CD14-positive monocyte (primary cell): Measurements from ENCODE around the gene RGS5. TPM values are rescaled to one million over a fixed set of nuclear protein-coding genes. Genes with fewer than 3 reads are reported as not detected.

Experiments
- DNase-seq, 3 donors: peaks; one replicate each; pipeline ENCODE4 v3.0.0-alpha.2; 2011 to 2022
- H2AFZ ChIP-seq: 2 replicates; pipeline ENCODE4 v1.6.0; 2012; ENCODE audit warnings: mild to moderate bottlenecking, low read depth, low read length, inconsistent platforms; ENCODE audit not compliant: insufficient read depth, poor library complexity, severe bottlenecking
- H3K27ac ChIP-seq, 2 donors: 1 replicate in 1 of 2; 2 replicates in 1 of 2; pipeline ENCODE4 v1.5.1; 2012 to 2013; ENCODE audit warnings: low read length in 2 of 2, control low read depth in 1 of 2, inconsistent platforms in 1 of 2, low read depth in 1 of 2, mild to moderate bottlenecking in 1 of 2
- H3K27me3 ChIP-seq, 2 donors: one replicate each; pipeline versions ENCODE4 v1.6.0 to v1.6.1; 2011 to 2013; ENCODE audit warnings: low read length in 2 of 2; ENCODE audit not compliant: control insufficient read depth in 2 of 2, insufficient read depth in 2 of 2
- H3K36me3 ChIP-seq, 2 donors: replicated peaks in 1 of 2; 1 replicate in 1 of 2; 2 replicates in 1 of 2; pipeline versions ENCODE4 v1.5.1 to v1.6.1; 2012 to 2013; ENCODE audit warnings: low read length in 2 of 2, control low read depth in 1 of 2, inconsistent platforms in 1 of 2, mild to moderate bottlenecking in 1 of 2; ENCODE audit not compliant: insufficient read depth in 2 of 2, control insufficient read depth in 1 of 2
- H3K4me1 ChIP-seq, 2 donors: 1 replicate in 1 of 2; 2 replicates in 1 of 2; pipeline versions ENCODE4 v1.5.1 to v1.6.1; 2012 to 2013; ENCODE audit warnings: low read length in 2 of 2, control low read depth in 1 of 2, inconsistent platforms in 1 of 2, mild to moderate bottlenecking in 1 of 2, moderate library complexity in 1 of 2; ENCODE audit not compliant: insufficient read depth in 2 of 2, control insufficient read depth in 1 of 2
- H3K4me2 ChIP-seq: replicated peaks from 2 replicates; pipeline ENCODE3; 2012; ENCODE audit warnings: low read length, moderate library complexity, mild to moderate bottlenecking; ENCODE audit not compliant: poor library complexity, severe bottlenecking; ENCODE audit errors: extremely low read depth
- H3K4me3 ChIP-seq, 3 experiments: fragments of 200-600 bp in 1 of 3; sonication (generic) in 1 of 3; replicated peaks in 1 of 3; 1 replicate in 2 of 3; 2 replicates in 1 of 3; pipeline ENCODE4 v1.5.1; 2011 to 2013; ENCODE audit warnings: low read length in 3 of 3, mild to moderate bottlenecking in 3 of 3, control low read depth in 2 of 3, low read depth in 2 of 3, inconsistent platforms in 1 of 3, moderate library complexity in 1 of 3
- H3K79me2 ChIP-seq: 2 replicates; pipeline ENCODE4 v1.6.0; 2012; ENCODE audit warnings: mild to moderate bottlenecking, control low read depth, inconsistent platforms, low read length, moderate library complexity; ENCODE audit not compliant: insufficient read depth
- H3K9ac ChIP-seq: 2 replicates; pipeline ENCODE4 v1.6.0; 2017; ENCODE audit warnings: low read length, mild to moderate bottlenecking; ENCODE audit not compliant: insufficient read depth, poor library complexity, severe bottlenecking
- H3K9me3 ChIP-seq, 2 donors: replicated peaks in 1 of 2; 1 replicate in 1 of 2; 2 replicates in 1 of 2; pipeline versions ENCODE4 v1.5.1 to v1.6.1; 2012 to 2013; ENCODE audit warnings: low read length in 2 of 2, control low read depth in 1 of 2; ENCODE audit not compliant: control insufficient read depth in 1 of 2, insufficient read depth in 1 of 2
- H4K20me1 ChIP-seq: 2 replicates; pipeline ENCODE4 v1.6.0; 2012; ENCODE audit warnings: mild to moderate bottlenecking, low read length, control low read depth, moderate library complexity; ENCODE audit not compliant: insufficient read depth
- H3K27ac Mint-ChIP-seq, 7 donors: one replicate each; pipeline ENCODE4 v1.8.0; 2020; ENCODE audit warnings: mild to moderate bottlenecking in 7 of 7, mixed read lengths in 7 of 7, moderate library complexity in 6 of 7, inconsistent platforms in 2 of 7
- H3K27me3 Mint-ChIP-seq, 3 donors: one replicate each; pipeline ENCODE4 v1.8.0; 2021 to 2022; ENCODE audit warnings: low read depth in 3 of 3, mild to moderate bottlenecking in 3 of 3, mixed read lengths in 3 of 3, moderate library complexity in 3 of 3, inconsistent platforms in 1 of 3
- H3K36me3 Mint-ChIP-seq, 2 donors: one replicate each; pipeline ENCODE4 v1.8.0; 2020; ENCODE audit warnings: mixed read lengths in 2 of 2, inconsistent platforms in 1 of 2, mild to moderate bottlenecking in 1 of 2
- H3K4me1 Mint-ChIP-seq: one replicate; pipeline ENCODE4 v1.8.0; 2020; ENCODE audit warnings: mild to moderate bottlenecking, mixed read lengths
- H3K4me3 Mint-ChIP-seq, 2 donors: one replicate each; pipeline ENCODE4 v1.8.0; 2020; ENCODE audit warnings: mild to moderate bottlenecking in 2 of 2, mixed read lengths in 2 of 2, moderate library complexity in 1 of 2
- H3K9me3 Mint-ChIP-seq, 7 donors: one replicate each; pipeline ENCODE4 v1.8.0; 2020 to 2022; ENCODE audit warnings: mixed read lengths in 7 of 7, mild to moderate bottlenecking in 6 of 7, moderate library complexity in 6 of 7, inconsistent platforms in 2 of 7
- WGBS: methylation state at CpG from one replicate; pipeline ENCODE4 v1.1.5; 2013; ENCODE audit warnings: missing lambda C conversion rate; ENCODE audit not compliant: insufficient coverage; 5-methylcytosine and 5-hydroxymethylcytosine counted together
- intact Hi-C, 2 donors: fragments of 100-400 bp; cut with micrococcal nuclease; formaldehyde crosslinking; loops; one replicate each; pipeline versions ENCODE4 v1.15.0 to v1.15.1; 2023
- polyA plus RNA-seq, 3 donors: library from polyadenylated mRNA; depleted of rRNA in 1 of 3; unstranded in 2 of 3; stranded (reverse) in 1 of 3; fragments of 300-500 nt in 2 of 3; fragments of >200 nt in 1 of 3; fragmentation: Illumina TruSeq in 2 of 3; gene quantifications; 1 replicate in 2 of 3; 2 replicates in 1 of 3; pipeline ENCODE4 v1.2.3, GENCODE V29; 2012 to 2021
- TF ChIP-seq, protein P1 (sequence below): fragments of 200-600 bp; IDR thresholded peaks from one replicate; pipeline ENCODE4 v1.8.0; 2022; ENCODE audit warnings: antibody characterized with exemption, mild to moderate bottlenecking

The RGS5 gene
- polyA plus RNA-seq, 3 donors: 0.93 TPM; not detected in 2

DNA sequence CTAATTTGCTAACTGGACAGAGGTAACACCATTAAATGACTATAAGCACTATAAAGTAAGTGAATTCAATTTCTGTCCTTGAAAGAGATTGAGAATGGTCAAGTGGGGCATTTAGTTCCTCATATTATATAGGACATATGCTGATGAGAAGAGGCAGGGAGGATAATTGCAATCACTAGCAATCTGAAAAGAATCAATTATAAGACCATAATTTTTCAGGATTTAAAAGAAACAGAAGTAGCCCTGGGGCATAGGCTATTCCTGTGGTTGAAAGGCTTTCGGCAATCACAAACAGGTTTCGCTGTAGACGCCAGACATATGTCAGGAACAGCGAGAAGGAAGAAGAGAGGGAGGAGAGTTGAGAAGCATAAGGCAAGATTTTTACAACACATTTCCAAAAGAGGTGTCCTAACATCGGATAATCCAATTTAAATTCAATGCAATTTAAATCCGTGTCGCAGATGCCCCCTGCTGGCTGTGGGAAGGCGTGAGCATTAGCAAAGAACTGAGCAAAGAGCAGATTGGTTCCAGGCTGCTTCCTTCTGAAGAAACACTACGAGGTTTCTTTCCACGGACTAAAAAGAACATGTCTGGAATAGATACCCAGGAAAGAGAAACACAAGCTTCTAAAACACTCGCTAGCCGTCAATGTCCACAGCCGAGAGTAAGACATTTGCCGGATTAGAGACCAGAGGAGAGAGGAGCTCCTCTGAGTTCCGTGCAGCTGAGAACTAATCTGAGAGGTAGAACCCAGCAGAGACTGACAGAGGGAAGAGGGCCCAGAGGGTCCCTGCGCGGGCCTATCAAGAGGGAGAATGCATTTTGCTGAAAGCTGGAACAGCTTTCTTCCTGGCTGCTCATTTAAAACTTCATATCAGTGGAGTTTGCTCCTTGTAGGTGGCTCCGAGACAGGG lies 27.9 kb downstream of the RGS5 start:
- no peak overlapping the region for H3K9ac ChIP-seq
- no peak overlapping the region for H3K4me3 ChIP-seq
- 79% methylated on average over 4 of the region's 18 CpGs for WGBS
- Mint-ChIP-seq H3K27ac (no peak overlapping the region), H3K36me3 (no peaks in the 10 kb centered on the region), H3K4me3 (peak overlapping the region in 1 of 2 donors; percentile 1), H3K9me3 (no peaks in the 10 kb centered on the region), H3K4me1 (peaks cover 2% of the 10 kb centered on the region), H3K27me3 (peaks cover 0 to 2% (median 2%) of the 10 kb centered on the region in 3 donors)
- no peaks in the 10 kb centered on the region for H3K9me3 ChIP-seq
- H3K79me2 ChIP-seq: no peaks in the 10 kb centered on the region
- intact Hi-C loops: loop anchor here (1.0 to 2.0 kb wide), 2 partner anchors 296 kb away; no protein-coding TSS in a partner anchor
- H3K4me1 ChIP-seq: no peaks in the 10 kb centered on the region
- H3K4me2 ChIP-seq: no peak overlapping the region
- no peak overlapping the region for H3K27ac ChIP-seq
- DNase-seq: peak; percentile 17 to 23 (median 20)
- no peak overlapping the region for H2AFZ ChIP-seq
- no peaks in the 10 kb centered on the region for H3K27me3 ChIP-seq
- no peaks in the 10 kb centered on the region for H4K20me1 ChIP-seq
- no peaks in the 10 kb centered on the region for H3K36me3 ChIP-seq
- TF ChIP-seq, protein P1, sequence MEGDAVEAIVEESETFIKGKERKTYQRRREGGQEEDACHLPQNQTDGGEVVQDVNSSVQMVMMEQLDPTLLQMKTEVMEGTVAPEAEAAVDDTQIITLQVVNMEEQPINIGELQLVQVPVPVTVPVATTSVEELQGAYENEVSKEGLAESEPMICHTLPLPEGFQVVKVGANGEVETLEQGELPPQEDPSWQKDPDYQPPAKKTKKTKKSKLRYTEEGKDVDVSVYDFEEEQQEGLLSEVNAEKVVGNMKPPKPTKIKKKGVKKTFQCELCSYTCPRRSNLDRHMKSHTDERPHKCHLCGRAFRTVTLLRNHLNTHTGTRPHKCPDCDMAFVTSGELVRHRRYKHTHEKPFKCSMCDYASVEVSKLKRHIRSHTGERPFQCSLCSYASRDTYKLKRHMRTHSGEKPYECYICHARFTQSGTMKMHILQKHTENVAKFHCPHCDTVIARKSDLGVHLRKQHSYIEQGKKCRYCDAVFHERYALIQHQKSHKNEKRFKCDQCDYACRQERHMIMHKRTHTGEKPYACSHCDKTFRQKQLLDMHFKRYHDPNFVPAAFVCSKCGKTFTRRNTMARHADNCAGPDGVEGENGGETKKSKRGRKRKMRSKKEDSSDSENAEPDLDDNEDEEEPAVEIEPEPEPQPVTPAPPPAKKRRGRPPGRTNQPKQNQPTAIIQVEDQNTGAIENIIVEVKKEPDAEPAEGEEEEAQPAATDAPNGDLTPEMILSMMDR: peak; percentile 80

DNA sequence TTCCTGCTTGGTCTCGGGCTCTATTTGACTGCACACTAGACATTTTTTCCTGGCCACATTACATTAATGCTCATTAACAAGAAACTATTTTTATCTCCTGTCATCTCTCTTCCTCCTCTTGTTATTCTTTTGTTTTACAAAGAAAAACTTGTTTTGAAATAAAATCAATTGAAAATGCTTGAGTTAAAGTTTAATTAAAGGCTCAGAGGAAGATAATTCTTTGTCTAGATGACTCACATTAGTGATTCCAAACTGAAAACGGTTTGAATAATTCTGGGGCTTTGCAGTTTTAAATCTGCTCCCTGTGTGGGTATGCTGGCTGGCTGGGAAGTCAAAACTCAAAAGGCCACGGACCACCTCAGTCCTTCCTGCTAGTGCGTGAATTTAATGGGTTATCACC lies 29.6 kb downstream of the RGS5 start:
- Mint-ChIP-seq H3K36me3 (no peaks in the 10 kb centered on the region), H3K4me3 (no peak overlapping the region), H3K27me3 (peaks cover 0 to 2% (median 2%) of the 10 kb centered on the region in 3 donors), H3K9me3 (no peaks in the 10 kb centered on the region), H3K4me1 (no peaks in the 10 kb centered on the region), H3K27ac (no peak overlapping the region)
- DNase-seq: no peak
- Histone ChIP-seq H4K20me1 (no peaks in the 10 kb centered on the region), H3K27ac (no peak overlapping the region), H3K27me3 (no peaks in the 10 kb centered on the region), H2AFZ (no peak overlapping the region), H3K79me2 (no peaks in the 10 kb centered on the region), H3K36me3 (no peaks in the 10 kb centered on the region), H3K9me3 (no peaks in the 10 kb centered on the region), H3K4me2 (no peak overlapping the region), H3K4me3 (no peak overlapping the region), H3K4me1 (no peaks in the 10 kb centered on the region), H3K9ac (no peak overlapping the region)
- WGBS: no CpG with 5 or more reads among the region's 4 CpGs
- intact Hi-C loops: no loop called here
- TF ChIP-seq, protein P1: no peak
